HG02981 (cell line): Measurements from ENCODE around the gene P2RY6.
"Not testable (repeated sequence)": the region's sequence is repeated elsewhere in the genome, so short reads cannot be mapped to it uniquely, and the experiment has no call there.

Experiments
- ATAC-seq: cut with Tn5 transposase; IDR thresholded peaks from one replicate; pipeline ENCODE4 v1.9.1; 2021; ENCODE audit warnings: mild to moderate bottlenecking, moderate library complexity; ENCODE audit not compliant: unreplicated experiment

Gene P2RY6, protein sequence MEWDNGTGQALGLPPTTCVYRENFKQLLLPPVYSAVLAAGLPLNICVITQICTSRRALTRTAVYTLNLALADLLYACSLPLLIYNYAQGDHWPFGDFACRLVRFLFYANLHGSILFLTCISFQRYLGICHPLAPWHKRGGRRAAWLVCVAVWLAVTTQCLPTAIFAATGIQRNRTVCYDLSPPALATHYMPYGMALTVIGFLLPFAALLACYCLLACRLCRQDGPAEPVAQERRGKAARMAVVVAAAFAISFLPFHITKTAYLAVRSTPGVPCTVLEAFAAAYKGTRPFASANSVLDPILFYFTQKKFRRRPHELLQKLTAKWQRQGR

DNA sequence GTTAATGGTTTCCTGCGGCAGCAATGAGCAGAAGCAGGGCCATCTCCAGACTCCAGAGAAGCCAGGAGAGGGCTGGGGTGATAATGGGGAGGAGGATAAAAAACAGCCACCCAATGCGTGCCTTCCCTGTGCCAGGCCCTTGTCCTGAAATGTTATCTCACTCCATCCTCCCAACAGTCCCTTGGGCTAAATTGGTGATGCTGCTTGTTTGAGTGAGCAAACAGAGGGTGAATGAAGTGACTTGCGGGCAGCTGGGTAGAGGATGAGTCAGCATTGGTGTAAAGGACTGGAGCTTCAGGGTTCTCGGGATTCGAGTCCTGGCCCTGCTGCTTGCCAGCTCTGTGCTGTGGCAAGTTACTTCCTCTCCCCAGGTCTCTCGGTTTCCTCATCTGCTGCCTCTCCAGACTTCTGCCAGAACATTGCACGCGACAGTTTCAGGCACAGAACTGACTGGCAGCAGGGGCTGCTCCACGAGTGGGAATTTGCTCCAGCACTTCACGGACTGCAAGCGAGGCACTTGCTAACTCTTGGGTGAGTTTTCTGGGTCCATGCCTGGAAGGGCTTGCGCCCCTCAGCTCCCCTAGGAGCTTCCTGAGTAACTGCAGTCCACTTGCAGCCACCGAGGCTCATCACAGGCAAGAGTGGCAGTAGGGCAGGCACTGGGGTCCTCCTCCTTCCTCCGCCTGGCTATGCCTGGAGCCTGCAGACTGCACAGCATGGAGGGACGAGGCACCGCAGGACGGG lies at the start of gene P2RY6:
Gene P2RY6 (plus strand): TSS at position 403 of the 744 bp plus-strand sequence. CDS start 24,181 bp downstream, outside the sequence.
- no peak for ATAC-seq

DNA sequence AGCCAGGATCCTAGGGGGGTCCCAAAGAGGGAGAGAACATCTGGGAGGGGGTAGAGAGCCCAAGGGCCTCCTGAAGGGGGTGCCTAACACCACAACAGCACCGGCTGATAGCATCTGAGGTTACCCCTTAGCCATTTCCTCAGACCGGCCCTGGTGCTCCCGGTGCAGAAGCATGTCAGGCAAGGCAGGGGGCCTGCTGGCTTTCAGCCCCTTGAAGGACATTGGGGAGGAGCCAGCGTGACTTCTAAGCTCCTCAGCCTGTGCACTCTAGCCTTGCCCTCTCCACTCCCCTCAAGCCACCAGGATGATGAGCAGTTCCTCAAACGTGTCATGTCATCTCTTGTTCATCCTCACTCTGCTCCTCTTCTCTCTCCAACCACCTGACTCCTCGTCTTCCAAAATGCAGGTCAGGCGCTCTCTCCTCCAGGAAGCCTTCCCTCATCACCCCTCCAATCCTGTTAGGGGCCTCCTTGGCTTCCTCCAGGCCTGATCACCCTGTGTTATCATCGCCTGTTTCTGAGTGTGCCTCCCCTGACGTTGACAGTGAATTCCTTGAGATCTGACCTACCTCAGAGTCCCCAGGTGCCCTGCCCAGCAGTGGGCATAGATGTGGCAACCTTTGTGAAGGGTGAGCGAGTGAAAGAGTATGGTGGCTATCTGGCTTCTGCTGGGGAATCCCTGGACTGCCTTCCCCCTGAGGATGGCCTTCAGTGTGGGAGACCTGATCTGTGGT lies 48.0 kb upstream of the P2RY6 start:
- ATAC-seq: no peak

DNA sequence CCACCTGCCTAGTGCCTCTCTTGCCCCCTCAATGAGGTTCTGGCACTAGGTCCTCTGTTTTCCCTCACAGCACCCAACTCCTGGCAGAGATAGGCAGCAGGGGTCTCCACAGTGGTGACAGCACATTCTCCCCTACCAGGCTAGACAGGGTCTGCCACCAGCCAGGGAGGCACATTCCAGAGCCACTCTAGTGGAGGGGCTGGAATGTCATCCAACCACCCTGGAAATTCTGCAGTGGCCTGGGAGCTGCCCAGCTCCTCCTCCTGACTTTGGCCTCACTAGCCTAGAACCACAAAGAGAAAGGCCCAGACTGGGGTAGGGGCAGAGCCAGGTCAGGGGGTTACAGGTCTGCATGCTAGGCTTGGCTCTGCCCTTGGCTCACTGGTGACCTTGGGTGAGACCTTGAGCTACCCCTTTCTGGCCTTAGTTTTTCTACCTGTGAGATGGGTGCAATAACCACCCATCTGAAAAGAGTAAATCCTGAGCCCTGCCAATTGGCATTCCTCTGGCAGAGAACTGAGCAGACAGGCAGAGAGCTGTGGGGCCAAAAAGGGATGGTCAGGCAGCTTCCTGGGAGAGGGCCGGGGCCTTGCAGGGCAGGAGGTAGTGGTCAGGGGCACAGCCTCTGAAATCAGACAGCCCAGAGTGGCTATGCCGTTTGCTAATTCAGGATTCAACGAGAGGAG lies 47.0 kb upstream of the P2RY6 start:
- no peak for ATAC-seq

DNA sequence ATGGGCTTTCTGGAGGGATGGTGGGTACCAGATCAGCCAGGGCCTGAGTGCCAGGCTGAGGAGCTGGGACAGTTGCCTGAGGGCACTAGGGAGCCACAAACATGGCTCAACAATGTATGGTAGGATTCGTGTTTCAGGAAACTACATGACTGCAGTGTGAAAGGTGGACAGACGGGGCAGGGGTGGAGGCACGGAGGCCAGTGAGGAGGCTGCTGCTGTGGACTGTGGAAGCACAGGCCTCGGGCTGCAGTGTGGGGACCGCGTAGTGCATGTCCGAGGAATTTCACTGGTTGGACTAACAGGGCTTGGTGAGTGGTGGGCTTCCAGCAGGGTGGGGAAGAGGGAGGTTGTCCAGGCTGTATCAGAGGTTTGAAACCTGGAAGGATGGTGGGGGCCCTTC lies 46.3 kb upstream of the P2RY6 start:
- ATAC-seq: no peak

DNA sequence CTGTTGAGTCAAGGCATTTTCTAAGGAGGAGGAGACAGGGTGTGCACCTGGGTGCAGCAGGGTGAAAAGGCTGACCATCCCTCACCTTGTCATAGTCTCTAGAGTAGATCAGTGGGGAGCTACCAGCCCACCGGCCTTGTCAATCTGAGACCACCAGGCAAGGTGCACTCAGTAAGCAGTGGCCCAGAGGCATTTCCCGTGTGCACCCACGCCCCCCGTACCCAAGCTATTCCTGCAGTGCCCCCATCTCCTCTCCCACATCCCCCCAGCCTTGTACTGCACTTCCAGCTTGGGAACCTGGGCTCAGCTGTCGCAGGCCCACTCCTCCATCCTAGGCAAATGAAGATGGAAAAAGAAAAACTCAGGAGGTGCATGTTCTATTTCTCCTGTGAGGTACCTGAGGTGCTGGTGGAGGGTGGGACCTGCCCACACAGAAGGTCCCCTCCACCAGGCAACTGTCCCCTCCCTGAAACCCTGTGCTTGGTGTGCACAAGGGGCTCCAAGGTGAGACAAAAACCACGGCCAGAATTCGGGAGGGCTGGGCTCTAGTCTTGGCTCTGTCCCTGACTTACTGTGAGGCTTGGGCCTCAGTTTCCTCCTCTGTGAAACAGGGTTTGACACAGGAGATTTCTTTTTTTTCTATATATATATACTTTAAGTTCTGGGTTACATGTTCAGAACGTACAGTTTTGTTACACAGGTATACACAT lies 45.7 kb upstream of the P2RY6 start:
- no peak for ATAC-seq

DNA sequence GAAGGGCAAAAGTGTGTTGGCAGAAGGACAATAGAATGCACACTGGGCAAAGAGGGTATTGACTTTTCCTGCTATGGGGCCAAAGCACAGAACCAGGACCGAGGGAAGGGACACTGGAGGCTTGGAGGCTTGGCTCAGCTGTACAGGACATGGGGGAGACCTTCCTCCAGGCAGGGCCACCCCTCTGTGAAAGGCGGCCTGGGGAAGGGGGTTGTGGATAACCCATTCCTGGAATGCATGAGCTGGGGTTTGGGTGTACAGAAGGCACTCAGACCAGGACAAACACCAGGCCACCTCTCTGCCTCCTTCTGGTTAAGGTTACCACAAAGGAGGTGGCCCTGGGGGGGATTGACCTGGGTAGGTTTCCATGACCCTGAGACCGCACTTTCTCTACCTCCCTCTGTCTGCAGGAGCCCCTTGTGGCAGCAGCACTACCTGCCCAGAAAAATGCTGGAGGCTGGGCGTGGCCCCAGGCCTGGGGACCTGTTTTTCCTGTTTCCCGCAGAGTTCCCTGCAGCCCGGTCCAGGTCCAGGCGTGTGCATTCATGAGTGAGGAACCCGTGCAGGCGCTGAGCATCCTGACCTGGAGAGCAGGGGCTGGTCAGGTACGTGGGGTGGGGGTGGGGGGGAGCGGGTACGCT lies 44.4 kb upstream of the P2RY6 start:
- ATAC-seq: no peak

DNA sequence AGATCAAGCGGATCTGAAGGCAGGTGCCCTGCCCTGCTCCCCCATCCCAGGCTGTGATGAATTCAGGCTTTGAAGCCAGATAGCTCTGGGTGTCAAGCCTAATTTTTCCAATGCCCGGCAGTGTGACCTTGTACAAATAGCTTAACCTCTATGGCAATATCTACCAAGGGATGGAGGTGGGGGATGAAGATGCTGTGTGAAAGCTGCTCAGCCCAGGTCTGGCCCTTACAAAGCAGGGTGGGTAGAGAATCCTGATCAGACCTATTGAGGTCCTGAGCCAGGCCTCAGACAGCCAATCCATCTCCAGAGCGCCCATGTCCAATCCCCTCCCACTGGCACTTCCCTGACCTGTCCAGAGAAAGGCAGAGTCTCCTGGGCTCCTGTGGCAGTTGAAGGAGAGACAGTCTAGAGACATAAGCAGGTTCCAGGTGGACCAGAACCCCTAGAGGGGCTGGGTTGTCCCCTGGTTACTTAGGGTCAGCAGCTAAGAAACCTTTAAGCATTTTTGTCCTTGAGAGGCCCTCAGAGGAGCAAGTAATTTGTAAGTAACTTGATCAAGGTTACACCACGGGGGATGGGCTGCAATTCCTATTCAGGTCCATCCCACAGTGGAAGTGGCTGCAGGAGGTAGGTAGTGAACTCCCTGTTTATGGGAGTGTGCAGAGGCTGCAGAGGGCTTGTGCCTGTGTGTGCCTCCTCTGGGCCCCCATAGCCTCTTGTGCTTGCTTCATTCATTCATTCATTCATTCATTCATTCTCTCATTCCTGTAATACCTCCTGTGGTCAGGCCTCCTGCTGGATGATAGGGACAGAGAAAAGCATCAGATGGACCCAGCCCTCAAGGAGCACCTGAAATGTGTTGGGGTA lies 43.6 kb upstream of the P2RY6 start:
- no peak for ATAC-seq

DNA sequence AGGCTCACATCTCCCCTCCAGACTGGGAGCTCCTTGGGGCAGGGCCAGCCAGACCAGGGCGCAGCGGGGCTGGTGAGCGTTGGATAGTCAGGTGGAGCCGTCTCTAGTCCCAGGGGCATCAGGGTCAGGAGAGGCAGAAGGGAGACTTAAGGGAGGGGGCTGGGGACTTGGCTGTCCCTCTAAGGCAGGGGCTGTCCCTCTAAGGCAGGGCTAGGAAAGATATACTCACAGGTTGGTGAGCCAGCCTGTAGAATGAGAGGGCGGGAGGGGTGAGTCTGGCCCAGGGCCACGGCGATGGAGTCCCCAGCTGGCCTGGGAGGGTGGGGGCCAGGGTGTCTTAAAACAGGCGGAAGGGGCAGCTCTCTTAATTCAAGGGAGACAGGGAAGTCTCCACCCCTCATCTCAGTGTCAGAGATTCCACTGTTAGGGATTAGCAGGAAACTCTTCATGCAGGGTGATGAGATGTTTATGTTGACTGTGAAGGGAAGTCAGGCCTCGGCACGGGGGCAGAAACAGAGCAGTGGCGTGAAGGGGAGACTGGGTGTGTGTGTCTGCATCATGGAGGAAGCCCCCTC lies 42.7 kb upstream of the P2RY6 start:
- no peak for ATAC-seq

DNA sequence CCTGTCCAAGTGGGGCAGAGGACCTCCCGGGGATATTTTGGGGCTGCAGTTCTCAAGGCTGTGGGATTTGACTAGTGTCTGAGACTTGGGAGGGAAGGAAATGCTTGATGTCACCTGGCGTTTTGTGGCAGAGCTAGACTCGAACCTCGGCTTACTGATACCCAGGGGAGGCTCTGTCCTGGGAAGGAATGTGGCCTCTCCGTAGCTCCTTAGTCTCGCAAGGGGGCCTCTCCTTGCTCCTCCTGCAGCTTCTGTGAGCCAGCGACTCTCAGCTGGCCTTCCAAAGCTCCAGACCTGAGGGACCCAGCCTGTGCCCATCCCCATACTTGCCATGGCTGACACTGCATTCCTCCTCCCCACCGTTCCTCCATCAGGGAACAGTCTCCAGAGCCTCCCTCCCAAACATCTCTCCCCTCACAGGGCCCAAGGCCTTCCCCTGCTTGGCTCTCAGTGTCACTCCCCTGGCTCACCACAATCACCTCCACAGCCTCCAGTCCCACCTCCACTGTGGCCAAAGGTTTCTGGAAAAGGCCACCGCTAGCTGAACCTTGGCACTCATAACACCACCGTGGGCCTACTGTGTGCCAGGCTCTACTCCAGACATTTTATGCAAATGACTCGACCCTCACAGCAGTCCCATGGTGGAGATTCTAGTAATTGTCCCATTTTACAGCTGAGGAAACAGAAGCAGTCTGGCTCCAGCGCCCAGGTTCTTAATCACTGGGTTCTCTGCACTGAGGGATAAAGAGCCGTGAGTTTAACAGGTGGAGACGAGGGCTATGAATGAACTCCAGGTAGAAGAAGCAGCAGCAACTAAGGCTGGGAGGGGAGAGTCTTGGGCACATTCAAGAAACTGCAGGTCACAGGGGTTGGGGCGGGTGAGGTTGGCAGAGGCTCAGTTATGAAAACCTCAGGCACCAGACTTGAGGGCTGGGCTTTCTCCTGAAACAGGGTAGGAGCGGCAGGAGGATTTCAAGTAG lies 42.0 kb upstream of the P2RY6 start:
- no peak for ATAC-seq

DNA sequence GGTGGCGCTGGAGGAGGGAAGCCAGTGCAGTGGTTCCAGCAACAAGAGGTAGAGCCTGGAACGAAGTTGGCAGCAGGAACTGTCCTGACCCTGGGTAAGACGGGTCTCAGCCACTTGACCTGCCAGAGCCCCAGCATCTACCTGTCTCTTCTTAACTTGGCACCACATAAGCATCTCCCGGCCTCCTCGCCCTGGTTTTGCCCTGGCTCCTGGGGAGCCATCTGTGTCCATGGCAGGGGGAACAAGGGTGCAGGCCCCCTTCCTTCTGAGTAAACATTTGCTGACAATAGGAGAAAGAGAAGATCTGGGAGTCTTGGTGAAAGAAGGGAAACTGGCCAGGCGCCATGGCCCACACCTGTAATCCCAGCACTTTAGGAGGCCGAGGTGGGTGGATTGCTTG lies 41.2 kb upstream of the P2RY6 start:
- ATAC-seq: no peak

DNA sequence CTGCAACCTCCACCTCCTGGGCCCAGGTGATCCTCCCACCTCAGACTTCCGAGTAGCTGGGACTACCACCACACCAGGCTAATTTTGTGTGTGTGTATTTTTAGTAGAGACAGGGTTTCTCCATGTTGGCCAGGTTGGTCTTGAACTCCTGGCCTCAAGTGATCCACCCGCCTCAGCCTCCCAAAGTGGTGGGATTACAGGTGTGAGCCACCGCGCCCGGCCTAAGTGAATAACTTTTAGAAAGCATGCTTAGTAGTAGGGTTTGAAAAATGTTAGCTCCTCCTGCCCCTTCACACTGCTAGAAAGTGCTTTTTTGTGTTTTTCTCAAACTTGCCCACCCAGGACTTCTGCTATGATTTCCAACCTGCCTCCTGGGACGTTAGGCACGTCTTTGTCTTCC lies 39.7 kb upstream of the P2RY6 start:
- ATAC-seq: not testable (repeated sequence)

DNA sequence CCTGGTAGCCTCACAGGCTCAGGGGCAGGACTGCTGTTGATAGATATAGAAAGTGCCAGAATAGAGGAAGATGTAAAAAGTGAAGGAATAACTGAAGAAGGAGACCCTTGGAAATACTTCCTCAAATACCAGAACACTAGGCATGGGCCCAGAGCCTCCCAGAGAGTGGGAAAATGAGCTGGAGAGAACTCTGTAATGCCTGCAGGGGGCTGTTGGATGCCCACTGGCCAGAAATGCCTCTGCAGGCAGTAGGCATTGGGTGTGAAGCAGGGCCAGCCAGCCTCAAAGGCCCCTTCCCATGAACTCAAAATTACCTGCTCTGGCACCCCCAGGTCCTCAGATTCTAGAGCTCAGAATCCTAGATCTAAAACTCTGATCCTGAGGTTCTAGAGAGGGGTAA lies 38.9 kb upstream of the P2RY6 start:
- no peak for ATAC-seq

DNA sequence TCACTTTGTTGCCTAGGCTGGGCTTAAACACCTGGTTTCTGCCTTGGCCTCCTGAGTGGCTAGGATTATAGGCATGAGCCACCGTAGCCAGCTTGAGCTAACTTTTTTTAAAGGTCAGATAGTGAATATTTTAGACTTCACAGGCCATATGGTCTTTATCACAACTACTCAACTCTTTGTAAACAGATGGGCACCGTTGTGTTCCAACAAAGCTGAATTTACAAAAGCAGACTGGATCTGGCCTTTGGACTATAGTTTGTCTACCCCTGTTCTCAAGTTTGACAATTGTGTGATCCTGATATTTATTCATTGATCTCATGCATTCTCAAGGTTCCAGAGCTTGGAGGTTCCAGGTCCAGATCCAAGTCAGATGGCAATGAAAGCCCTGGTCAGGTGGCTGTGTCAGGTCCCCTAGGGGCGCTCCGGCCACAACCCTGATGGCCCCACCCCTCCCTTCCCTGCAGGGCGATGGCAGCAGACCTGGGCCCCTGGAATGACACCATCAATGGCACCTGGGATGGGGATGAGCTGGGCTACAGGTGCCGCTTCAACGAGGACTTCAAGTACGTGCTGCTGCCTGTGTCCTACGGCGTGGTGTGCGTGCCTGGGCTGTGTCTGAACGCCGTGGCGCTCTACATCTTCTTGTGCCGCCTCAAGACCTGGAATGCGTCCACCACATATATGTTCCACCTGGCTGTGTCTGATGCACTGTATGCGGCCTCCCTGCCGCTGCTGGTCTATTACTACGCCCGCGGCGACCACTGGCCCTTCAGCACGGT lies 38.3 kb upstream of the P2RY6 start:
- ATAC-seq: no peak

DNA sequence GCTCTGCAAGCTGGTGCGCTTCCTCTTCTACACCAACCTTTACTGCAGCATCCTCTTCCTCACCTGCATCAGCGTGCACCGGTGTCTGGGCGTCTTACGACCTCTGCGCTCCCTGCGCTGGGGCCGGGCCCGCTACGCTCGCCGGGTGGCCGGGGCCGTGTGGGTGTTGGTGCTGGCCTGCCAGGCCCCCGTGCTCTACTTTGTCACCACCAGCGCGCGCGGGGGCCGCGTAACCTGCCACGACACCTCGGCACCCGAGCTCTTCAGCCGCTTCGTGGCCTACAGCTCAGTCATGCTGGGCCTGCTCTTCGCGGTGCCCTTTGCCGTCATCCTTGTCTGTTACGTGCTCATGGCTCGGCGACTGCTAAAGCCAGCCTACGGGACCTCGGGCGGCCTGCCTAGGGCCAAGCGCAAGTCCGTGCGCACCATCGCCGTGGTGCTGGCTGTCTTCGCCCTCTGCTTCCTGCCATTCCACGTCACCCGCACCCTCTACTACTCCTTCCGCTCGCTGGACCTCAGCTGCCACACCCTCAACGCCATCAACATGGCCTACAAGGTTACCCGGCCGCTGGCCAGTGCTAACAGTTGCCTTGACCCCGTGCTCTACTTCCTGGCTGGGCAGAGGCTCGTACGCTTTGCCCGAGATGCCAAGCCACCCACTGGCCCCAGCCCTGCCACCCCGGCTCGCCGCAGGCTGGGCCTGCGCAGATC lies 37.5 kb upstream of the P2RY6 start:
- ATAC-seq: no peak

DNA sequence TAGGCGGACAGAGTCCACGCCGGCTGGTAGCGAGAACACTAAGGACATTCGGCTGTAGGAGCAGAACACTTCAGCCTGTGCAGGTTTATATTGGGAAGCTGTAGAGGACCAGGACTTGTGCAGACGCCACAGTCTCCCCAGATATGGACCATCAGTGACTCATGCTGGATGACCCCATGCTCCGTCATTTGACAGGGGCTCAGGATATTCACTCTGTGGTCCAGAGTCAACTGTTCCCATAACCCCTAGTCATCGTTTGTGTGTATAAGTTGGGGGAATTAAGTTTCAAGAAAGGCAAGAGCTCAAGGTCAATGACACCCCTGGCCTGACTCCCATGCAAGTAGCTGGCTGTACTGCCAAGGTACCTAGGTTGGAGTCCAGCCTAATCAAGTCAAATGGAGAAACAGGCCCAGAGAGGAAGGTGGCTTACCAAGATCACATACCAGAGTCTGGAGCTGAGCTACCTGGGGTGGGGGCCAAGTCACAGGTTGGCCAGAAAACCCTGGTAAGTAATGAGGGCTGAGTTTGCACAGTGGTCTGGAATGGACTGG lies 36.8 kb upstream of the P2RY6 start:
- ATAC-seq: no peak

DNA sequence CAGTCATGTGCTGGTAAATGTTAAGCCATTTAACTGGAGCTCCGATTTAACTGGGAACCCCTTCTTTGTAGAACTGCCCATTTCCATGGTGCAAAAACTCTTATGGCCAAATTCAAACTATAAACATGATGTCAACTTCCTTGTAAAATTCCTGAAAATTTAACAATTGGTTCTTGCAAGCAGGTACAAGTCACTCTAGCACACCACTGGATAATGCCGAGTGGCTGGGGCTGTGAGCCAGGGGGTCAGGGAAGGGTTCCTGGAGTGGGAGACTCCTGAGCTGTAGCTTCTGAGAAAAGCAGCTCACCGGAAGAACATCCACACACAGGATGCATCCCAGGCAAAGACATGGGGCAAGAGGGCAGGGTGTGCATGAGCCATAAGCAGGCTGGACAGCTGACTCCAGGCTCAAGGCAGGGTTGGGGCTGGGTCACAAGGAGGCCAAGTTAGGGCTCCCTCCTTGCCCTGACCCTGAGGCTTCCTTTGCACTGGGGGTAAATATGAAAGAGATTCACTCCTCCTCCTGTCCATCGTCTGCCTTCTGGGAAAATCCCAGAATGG lies 35.9 kb upstream of the P2RY6 start:
- no peak for ATAC-seq
